ENCODE measurements around the gene CLEC16A.

DNA sequence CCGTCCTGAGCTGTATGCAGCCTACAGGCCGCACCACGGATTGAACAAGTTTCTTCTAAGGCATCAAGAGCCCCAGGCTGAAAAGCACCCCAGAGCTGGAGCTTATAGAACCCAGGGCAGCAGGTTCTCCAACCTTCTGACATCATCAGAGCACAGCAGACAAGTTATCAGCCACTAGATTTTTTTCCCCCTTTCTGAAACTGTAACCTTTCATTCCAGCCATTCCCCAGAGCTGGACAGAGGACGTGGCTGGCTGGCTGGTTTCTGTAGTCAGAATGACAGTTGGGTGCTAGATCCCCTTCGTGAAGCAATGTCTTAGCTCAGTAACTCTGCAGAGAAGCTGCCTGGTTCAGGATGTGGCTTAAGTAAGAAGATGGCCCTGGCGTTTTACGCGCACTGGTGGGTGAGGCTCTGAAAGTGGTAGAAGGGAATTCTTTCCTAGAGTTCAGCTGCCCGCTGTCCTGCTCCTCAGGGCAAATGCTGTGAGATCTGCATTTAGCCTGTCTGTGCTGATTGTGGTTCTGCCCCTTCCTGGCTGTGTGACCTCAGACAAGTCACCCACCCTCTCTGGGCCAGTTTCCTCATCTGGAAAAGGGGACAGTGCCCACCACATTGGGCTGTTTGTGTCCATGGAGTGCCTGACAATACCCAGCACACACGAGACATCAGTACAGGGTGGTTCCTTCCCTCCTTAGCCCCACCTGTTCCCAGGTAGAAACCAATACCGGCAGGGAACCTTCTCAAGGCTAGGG, 11.2 kb upstream of the CLEC16A start:
- TF ChIP-seq, protein P1, sequence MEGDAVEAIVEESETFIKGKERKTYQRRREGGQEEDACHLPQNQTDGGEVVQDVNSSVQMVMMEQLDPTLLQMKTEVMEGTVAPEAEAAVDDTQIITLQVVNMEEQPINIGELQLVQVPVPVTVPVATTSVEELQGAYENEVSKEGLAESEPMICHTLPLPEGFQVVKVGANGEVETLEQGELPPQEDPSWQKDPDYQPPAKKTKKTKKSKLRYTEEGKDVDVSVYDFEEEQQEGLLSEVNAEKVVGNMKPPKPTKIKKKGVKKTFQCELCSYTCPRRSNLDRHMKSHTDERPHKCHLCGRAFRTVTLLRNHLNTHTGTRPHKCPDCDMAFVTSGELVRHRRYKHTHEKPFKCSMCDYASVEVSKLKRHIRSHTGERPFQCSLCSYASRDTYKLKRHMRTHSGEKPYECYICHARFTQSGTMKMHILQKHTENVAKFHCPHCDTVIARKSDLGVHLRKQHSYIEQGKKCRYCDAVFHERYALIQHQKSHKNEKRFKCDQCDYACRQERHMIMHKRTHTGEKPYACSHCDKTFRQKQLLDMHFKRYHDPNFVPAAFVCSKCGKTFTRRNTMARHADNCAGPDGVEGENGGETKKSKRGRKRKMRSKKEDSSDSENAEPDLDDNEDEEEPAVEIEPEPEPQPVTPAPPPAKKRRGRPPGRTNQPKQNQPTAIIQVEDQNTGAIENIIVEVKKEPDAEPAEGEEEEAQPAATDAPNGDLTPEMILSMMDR (IDR thresholded peaks at IDR 0.05), result no peak
- no peak for TF ChIP-seq EZH2 (IDR thresholded peaks at IDR 0.05; ENCODE audit: borderline replicate concordance, insufficient read depth, low read depth, low read length, poor library complexity, severe bottlenecking)
